ENCODE data around the gene B2M. TPM values are rescaled to one million over a fixed set of nuclear protein-coding genes. Genes with fewer than 3 reads are reported as not detected.

B2M gene
- total RNA-seq, 1 donor: 2,255 TPM

DNA sequence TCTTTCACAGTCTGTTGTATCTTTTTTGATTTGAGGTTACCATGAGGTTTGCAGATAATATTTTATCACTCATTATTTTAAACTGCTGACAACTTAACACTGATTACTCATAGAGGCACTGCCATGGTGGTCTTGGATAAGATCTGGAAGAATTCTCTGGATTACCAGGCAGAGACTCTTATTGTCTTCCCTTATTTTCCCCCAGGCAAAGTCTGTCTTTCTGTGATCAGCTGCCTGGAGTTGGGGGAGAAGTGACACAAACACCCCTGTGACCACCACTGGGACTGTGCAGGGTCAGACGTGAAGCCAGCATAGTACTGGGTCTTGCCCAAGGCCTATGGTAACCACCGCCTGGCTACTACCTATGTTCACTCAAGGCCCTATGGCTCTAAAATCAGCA lies 4.9 kb upstream of the B2M start:
- TF ChIP-seq, protein P1, sequence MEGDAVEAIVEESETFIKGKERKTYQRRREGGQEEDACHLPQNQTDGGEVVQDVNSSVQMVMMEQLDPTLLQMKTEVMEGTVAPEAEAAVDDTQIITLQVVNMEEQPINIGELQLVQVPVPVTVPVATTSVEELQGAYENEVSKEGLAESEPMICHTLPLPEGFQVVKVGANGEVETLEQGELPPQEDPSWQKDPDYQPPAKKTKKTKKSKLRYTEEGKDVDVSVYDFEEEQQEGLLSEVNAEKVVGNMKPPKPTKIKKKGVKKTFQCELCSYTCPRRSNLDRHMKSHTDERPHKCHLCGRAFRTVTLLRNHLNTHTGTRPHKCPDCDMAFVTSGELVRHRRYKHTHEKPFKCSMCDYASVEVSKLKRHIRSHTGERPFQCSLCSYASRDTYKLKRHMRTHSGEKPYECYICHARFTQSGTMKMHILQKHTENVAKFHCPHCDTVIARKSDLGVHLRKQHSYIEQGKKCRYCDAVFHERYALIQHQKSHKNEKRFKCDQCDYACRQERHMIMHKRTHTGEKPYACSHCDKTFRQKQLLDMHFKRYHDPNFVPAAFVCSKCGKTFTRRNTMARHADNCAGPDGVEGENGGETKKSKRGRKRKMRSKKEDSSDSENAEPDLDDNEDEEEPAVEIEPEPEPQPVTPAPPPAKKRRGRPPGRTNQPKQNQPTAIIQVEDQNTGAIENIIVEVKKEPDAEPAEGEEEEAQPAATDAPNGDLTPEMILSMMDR (IDR thresholded peaks at IDR 0.05; ENCODE audit: insufficient read depth, low read depth, low read length): no peak
- DNase-seq (ENCODE audit: low read depth): no peak
- no peak overlapping the region for H3K4me3 ChIP-seq (ENCODE audit: low read depth, low read length)

DNA sequence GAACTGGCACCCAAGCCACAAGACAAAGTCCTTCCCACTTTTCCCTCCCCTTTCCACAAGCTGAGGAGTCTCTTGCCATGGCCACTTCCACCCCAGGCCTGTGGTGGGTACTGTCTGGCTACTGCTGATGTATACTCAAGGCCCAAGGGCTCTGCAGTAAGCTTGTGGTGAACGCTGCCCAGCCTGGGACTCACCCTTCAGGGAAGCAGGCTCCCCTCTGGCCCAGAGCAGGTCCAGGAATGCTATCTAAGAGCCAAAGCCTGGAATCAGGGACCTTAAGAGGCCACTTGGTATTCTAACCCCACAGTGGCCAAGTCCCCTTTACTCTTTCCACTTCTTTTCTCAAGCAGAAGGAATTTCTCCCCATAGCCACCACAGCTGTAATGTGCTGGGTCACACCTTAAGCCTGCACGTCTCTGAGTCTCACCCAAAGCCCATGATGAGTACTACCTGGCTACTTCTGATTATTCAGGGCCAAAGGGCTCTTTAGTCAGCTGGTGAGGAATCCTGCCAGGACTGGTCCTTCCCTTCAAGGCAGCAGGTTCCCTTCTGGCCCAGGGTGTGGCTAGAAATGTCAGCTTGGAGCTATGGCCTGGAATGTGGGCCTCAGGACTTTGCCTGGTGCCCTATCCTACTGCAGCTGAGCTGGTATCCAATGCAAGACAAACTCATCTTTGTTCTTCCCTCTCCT lies 4.2 kb upstream of the B2M start:
- TF ChIP-seq, protein P1 (IDR thresholded peaks at IDR 0.05; ENCODE audit: insufficient read depth, low read depth, low read length): no peak
- no peak overlapping the region for H3K4me3 ChIP-seq (ENCODE audit: low read depth, low read length)
- DNase-seq (ENCODE audit: low read depth): no peak

DNA sequence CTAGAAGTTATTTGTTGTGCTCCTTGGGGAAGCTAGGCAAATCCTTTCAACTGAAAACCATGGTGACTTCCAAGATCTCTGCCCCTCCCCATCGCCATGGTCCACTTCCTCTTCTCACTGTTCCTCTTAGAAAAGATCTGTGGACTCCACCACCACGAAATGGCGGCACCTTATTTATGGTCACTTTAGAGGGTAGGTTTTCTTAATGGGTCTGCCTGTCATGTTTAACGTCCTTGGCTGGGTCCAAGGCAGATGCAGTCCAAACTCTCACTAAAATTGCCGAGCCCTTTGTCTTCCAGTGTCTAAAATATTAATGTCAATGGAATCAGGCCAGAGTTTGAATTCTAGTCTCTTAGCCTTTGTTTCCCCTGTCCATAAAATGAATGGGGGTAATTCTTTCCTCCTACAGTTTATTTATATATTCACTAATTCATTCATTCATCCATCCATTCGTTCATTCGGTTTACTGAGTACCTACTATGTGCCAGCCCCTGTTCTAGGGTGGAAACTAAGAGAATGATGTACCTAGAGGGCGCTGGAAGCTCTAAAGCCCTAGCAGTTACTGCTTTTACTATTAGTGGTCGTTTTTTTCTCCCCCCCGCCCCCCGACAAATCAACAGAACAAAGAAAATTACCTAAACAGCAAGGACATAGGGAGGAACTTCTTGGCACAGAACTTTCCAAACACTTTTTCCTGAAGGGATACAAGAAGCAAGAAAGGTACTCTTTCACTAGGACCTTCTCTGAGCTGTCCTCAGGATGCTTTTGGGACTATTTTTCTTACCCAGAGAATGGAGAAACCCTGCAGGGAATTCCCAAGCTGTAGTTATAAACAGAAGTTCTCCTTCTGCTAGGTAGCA lies 851 bp upstream of the B2M start:
- TF ChIP-seq, protein P1 (IDR thresholded peaks at IDR 0.05; ENCODE audit: insufficient read depth, low read depth, low read length): peak; percentile 44
- peak overlapping the region; percentile 97 for H3K4me3 ChIP-seq (ENCODE audit: low read depth, low read length)
- DNase-seq (ENCODE audit: low read depth): peak; percentile 50

DNA sequence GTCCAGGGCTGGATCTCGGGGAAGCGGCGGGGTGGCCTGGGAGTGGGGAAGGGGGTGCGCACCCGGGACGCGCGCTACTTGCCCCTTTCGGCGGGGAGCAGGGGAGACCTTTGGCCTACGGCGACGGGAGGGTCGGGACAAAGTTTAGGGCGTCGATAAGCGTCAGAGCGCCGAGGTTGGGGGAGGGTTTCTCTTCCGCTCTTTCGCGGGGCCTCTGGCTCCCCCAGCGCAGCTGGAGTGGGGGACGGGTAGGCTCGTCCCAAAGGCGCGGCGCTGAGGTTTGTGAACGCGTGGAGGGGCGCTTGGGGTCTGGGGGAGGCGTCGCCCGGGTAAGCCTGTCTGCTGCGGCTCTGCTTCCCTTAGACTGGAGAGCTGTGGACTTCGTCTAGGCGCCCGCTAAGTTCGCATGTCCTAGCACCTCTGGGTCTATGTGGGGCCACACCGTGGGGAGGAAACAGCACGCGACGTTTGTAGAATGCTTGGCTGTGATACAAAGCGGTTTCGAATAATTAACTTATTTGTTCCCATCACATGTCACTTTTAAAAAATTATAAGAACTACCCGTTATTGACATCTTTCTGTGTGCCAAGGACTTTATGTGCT lies 527 bp downstream of the B2M start:
- TF ChIP-seq, protein P1 (IDR thresholded peaks at IDR 0.05; ENCODE audit: insufficient read depth, low read depth, low read length): no peak
- peak overlapping the region; percentile 97 for H3K4me3 ChIP-seq (ENCODE audit: low read depth, low read length)
- peak; percentile 53 for DNase-seq (ENCODE audit: low read depth)

DNA sequence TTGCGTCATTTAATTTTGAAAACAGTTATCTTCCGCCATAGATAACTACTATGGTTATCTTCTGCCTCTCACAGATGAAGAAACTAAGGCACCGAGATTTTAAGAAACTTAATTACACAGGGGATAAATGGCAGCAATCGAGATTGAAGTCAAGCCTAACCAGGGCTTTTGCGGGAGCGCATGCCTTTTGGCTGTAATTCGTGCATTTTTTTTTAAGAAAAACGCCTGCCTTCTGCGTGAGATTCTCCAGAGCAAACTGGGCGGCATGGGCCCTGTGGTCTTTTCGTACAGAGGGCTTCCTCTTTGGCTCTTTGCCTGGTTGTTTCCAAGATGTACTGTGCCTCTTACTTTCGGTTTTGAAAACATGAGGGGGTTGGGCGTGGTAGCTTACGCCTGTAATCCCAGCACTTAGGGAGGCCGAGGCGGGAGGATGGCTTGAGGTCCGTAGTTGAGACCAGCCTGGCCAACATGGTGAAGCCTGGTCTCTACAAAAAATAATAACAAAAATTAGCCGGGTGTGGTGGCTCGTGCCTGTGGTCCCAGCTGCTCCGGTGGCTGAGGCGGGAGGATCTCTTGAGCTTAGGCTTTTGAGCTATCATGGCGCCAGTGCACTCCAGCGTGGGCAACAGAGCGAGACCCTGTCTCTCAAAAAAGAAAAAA lies 1.2 kb downstream of the B2M start:
- TF ChIP-seq, protein P1 (IDR thresholded peaks at IDR 0.05; ENCODE audit: insufficient read depth, low read depth, low read length): no peak
- peak; percentile 94 for DNase-seq (ENCODE audit: low read depth)
- H3K4me3 ChIP-seq (ENCODE audit: low read depth, low read length): peak overlapping the region; percentile 97

Measured in fibroblast of villous mesenchyme (primary cell).